Measurements from ENCODE around the gene SERPINA5. TPM values are rescaled to one million over a fixed set of nuclear protein-coding genes. Genes with fewer than 3 reads are reported as not detected.

SERPINA5 gene, protein sequence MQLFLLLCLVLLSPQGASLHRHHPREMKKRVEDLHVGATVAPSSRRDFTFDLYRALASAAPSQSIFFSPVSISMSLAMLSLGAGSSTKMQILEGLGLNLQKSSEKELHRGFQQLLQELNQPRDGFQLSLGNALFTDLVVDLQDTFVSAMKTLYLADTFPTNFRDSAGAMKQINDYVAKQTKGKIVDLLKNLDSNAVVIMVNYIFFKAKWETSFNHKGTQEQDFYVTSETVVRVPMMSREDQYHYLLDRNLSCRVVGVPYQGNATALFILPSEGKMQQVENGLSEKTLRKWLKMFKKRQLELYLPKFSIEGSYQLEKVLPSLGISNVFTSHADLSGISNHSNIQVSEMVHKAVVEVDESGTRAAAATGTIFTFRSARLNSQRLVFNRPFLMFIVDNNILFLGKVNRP
- polyA plus RNA-seq (2013, experiment 1 of 2), result not detected
- polyA plus RNA-seq (2013, experiment 2 of 2), result not detected

DNA sequence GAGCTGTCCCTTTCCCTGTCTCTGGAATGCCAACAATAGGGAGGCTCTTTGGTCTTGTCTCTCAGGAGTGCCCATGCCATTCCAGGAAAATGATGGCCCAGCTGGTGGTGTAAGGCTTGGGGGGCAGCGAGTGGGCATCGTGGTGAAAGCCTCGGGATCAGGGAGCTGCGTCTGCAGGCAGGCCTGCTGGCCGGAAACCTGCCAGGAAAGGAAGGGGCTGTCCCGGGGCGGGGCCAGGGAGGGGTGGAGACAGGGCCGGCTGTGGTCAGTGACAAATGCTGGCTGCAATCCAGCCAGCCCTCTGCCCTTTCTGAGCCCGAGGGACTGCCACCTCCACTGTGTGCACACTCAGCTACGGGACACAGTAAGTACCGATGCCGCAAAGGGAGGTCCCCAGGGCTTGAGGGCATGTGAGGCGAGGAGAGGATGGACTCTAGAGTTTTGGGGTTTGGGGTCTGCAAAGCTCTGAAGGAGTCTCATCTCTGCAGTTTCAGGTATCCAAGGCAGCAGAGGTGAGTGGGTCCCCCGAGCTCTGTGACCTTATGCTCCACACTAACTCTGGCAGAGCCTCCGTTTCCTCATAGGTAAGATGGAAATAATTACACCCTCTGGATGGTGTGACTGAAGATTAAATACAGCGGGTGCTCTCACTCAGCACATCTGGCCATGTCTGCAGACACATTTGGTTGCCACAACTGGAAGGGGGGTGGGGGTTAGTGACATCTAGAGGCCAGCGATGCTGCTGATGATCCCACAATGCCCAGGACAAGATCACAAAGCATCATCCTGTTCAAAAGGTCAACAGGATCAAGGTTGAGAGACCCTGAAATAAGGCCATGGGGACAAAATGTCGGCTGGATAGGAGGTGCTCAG is at the start of gene SERPINA5:
SERPINA5 (plus strand) TSS at position 300 of the 873 bp plus-strand sequence. CDS start 5,937 bp downstream, outside the sequence.
- peaks cover 4 to 42% of the 10 kb centered on the region in 2 experiments for H3K27me3 ChIP-seq (ENCODE audit: control insufficient read depth in 1 of 2, insufficient read depth in 1 of 2, low read length in 2 of 2)
- no peak within 1 kb of the TSS for H2BK5ac ChIP-seq (ENCODE audit: low read depth, low read length, poor library complexity, severe bottlenecking)
- H4K8ac ChIP-seq (ENCODE audit: low read length), result no peak within 1 kb of the TSS
- H3K9me3 ChIP-seq (ENCODE audit: control insufficient read depth, low read length), result no peaks in the 10 kb centered on the region
- no peak within 1 kb of the TSS for H3K4ac ChIP-seq (ENCODE audit: low read depth in 1 of 2, low read length in 2 of 2)
- H3K23ac ChIP-seq (ENCODE audit: low read length in 2 of 2), result no peak within 1 kb of the TSS
- H3K4me3 ChIP-seq (ENCODE audit: insufficient read depth in 1 of 2, low read depth in 1 of 2, low read length in 2 of 2), result no peak within 1 kb of the TSS
- no peak within 1 kb of the TSS for H3K4me2 ChIP-seq (ENCODE audit: low read length, poor library complexity, severe bottlenecking)
- H2BK120ac ChIP-seq (ENCODE audit: low read depth, low read length), result no peak within 1 kb of the TSS
- no peak within 1 kb of the TSS for H3K14ac ChIP-seq (ENCODE audit: low read length in 2 of 2)
- H4K91ac ChIP-seq (ENCODE audit: low read length), result no peak within 1 kb of the TSS
- no peak within 1 kb of the TSS for H3K9ac ChIP-seq (ENCODE audit: low read length)
- H3K79me1 ChIP-seq (replicated peaks; ENCODE audit: low read length, poor library complexity, severe bottlenecking), result no peaks in the 10 kb centered on the region
- H2BK12ac ChIP-seq (ENCODE audit: low read length in 2 of 2), result no peak within 1 kb of the TSS
- DNase-seq, result no peak
- no peak within 1 kb of the TSS for H3K18ac ChIP-seq (ENCODE audit: low read depth in 1 of 2, low read length in 2 of 2)
- no peaks in the 10 kb centered on the region for H3K4me1 ChIP-seq (ENCODE audit: control insufficient read depth, insufficient read depth, low read depth, low read length)
- H3K27ac ChIP-seq (ENCODE audit: low read length, poor library complexity, severe bottlenecking), result no peak within 1 kb of the TSS
- no peaks in the 10 kb centered on the region for H3K36me3 ChIP-seq (ENCODE audit: control insufficient read depth in 1 of 2, insufficient read depth in 2 of 2, low read depth in 1 of 2, low read length in 2 of 2)
- H2AFZ ChIP-seq (ENCODE audit: low read depth, low read length), result no peak within 1 kb of the TSS
- H2BK15ac ChIP-seq (ENCODE audit: low read depth, poor library complexity, severe bottlenecking), result no peak within 1 kb of the TSS
- WGBS, result 55% methylated on average over 17 of the region's 18 CpGs
- H2AK5ac ChIP-seq (ENCODE audit: low read length, severe bottlenecking), result no peak within 1 kb of the TSS

DNA sequence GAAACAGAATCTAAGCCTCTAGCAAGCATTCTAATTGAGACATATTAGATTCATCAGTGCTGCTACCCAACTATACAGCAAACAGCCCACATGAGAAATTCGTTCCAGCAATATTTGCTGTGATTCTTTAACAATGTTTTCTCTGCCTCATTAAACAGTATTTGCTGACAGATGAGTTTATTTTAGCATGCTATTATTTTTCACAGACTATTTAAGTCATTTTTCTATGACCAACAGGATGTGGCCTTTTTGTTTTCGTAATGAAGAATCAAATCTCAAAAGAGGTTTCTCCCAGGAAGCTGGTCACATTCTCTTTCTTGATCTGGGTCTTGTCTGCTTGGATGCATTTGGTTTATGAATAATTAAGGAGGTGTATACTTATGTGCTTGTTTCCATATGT is 48.8 kb upstream of the SERPINA5 start:
- Histone ChIP-seq H3K4ac (ENCODE audit: low read depth in 1 of 2, low read length in 2 of 2) (no peak overlapping the region), H3K23ac (ENCODE audit: low read length in 2 of 2) (no peak overlapping the region), H3K4me2 (ENCODE audit: low read length, poor library complexity, severe bottlenecking) (no peak overlapping the region), H3K27ac (ENCODE audit: low read length, poor library complexity, severe bottlenecking) (no peak overlapping the region), H3K4me1 (ENCODE audit: control insufficient read depth, insufficient read depth, low read depth, low read length) (no peaks in the 10 kb centered on the region), H2AK5ac (ENCODE audit: low read length, severe bottlenecking) (no peak overlapping the region), H2AFZ (ENCODE audit: low read depth, low read length) (no peak overlapping the region), H2BK12ac (ENCODE audit: low read length in 2 of 2) (no peak overlapping the region), H3K9me3 (ENCODE audit: control insufficient read depth, low read length) (no peaks in the 10 kb centered on the region), H3K79me1 (replicated peaks; ENCODE audit: low read length, poor library complexity, severe bottlenecking) (no peaks in the 10 kb centered on the region), H3K14ac (ENCODE audit: low read length in 2 of 2) (no peak overlapping the region), H3K36me3 (ENCODE audit: control insufficient read depth in 1 of 2, insufficient read depth in 2 of 2, low read depth in 1 of 2, low read length in 2 of 2) (no peaks in the 10 kb centered on the region), H4K91ac (ENCODE audit: low read length) (no peak overlapping the region), H3K27me3 (ENCODE audit: control insufficient read depth in 1 of 2, insufficient read depth in 1 of 2, low read length in 2 of 2) (peaks cover 3 to 38% of the 10 kb centered on the region in 2 experiments), H3K18ac (ENCODE audit: low read depth in 1 of 2, low read length in 2 of 2) (no peak overlapping the region), H3K4me3 (ENCODE audit: insufficient read depth in 1 of 2, low read depth in 1 of 2, low read length in 2 of 2) (no peak overlapping the region), H4K8ac (ENCODE audit: low read length) (no peak overlapping the region), H2BK15ac (ENCODE audit: low read depth, poor library complexity, severe bottlenecking) (no peak overlapping the region), H2BK5ac (ENCODE audit: low read depth, low read length, poor library complexity, severe bottlenecking) (no peak overlapping the region), H3K9ac (ENCODE audit: low read length) (no peak overlapping the region), H2BK120ac (ENCODE audit: low read depth, low read length) (no peak overlapping the region)
- WGBS, result 57% methylated on average over 1 of the region's 2 CpGs
- no peak for DNase-seq

DNA sequence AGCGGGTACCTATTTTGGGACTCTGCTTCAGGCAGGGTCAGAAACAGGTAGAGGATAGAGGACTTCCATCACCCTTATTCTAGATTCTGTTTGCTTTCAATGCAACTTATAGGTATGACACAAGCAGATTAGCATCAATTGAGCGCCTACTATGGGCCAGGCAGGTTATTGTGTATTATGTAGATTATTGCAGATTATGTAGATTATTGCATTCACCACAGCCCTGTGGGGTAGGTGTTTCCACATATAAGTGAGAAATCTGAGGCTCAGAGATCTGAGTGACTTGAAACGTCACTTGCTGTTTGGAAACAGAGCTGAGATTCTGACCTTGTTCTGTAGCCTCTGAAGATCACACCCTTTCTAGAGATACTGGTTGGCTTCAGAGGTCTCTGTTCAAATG is 45.7 kb upstream of the SERPINA5 start:
- Histone ChIP-seq H4K91ac (ENCODE audit: low read length) (no peak overlapping the region), H3K79me1 (replicated peaks; ENCODE audit: low read length, poor library complexity, severe bottlenecking) (no peaks in the 10 kb centered on the region), H2AFZ (ENCODE audit: low read depth, low read length) (no peak overlapping the region), H2BK12ac (ENCODE audit: low read length in 2 of 2) (no peak overlapping the region), H3K9ac (ENCODE audit: low read length) (no peak overlapping the region), H3K4ac (ENCODE audit: low read depth in 1 of 2, low read length in 2 of 2) (no peak overlapping the region), H3K27ac (ENCODE audit: low read length, poor library complexity, severe bottlenecking) (no peak overlapping the region), H3K9me3 (ENCODE audit: control insufficient read depth, low read length) (no peaks in the 10 kb centered on the region), H3K27me3 (ENCODE audit: control insufficient read depth in 1 of 2, insufficient read depth in 1 of 2, low read length in 2 of 2) (peaks cover 8 to 52% of the 10 kb centered on the region in 2 experiments), H3K23ac (ENCODE audit: low read length in 2 of 2) (no peak overlapping the region), H2BK15ac (ENCODE audit: low read depth, poor library complexity, severe bottlenecking) (no peak overlapping the region), H3K4me1 (ENCODE audit: control insufficient read depth, insufficient read depth, low read depth, low read length) (no peaks in the 10 kb centered on the region), H2BK5ac (ENCODE audit: low read depth, low read length, poor library complexity, severe bottlenecking) (no peak overlapping the region), H2BK120ac (ENCODE audit: low read depth, low read length) (no peak overlapping the region), H2AK5ac (ENCODE audit: low read length, severe bottlenecking) (no peak overlapping the region), H3K4me2 (ENCODE audit: low read length, poor library complexity, severe bottlenecking) (no peak overlapping the region), H3K18ac (ENCODE audit: low read depth in 1 of 2, low read length in 2 of 2) (no peak overlapping the region), H3K14ac (ENCODE audit: low read length in 2 of 2) (no peak overlapping the region), H3K4me3 (ENCODE audit: insufficient read depth in 1 of 2, low read depth in 1 of 2, low read length in 2 of 2) (no peak overlapping the region), H3K36me3 (ENCODE audit: control insufficient read depth in 1 of 2, insufficient read depth in 2 of 2, low read depth in 1 of 2, low read length in 2 of 2) (no peaks in the 10 kb centered on the region), H4K8ac (ENCODE audit: low read length) (no peak overlapping the region)
- DNase-seq, result no peak
- 56% methylated on average over 3 of the region's 3 CpGs for WGBS

DNA sequence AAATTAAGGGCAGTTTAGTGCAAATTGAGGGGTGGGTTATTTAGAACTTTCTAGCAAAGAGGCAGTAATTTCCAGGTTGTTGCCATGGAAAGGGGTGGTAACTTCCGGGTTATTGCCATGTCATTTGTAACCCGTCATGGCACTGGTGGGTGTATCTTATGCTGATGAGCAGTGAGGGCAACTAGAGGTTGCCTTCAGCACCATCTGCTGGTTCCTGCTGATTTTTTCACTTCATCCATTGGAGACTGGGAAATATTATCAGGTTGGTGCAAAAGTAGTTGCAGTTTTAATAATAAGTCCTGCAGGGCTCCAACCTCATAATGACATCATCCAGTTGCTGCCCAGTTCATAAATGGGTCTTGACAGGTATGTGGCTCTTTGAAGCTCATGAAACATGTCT is 44.4 kb upstream of the SERPINA5 start:
- Histone ChIP-seq H4K91ac (ENCODE audit: low read length) (no peak overlapping the region), H3K27ac (ENCODE audit: low read length, poor library complexity, severe bottlenecking) (no peak overlapping the region), H2BK5ac (ENCODE audit: low read depth, low read length, poor library complexity, severe bottlenecking) (no peak overlapping the region), H3K23ac (ENCODE audit: low read length in 2 of 2) (no peak overlapping the region), H3K9ac (ENCODE audit: low read length) (no peak overlapping the region), H2AK5ac (ENCODE audit: low read length, severe bottlenecking) (no peak overlapping the region), H2BK120ac (ENCODE audit: low read depth, low read length) (no peak overlapping the region), H3K18ac (ENCODE audit: low read depth in 1 of 2, low read length in 2 of 2) (no peak overlapping the region), H2AFZ (ENCODE audit: low read depth, low read length) (no peak overlapping the region), H3K4me1 (ENCODE audit: control insufficient read depth, insufficient read depth, low read depth, low read length) (no peaks in the 10 kb centered on the region), H2BK12ac (ENCODE audit: low read length in 2 of 2) (no peak overlapping the region), H4K8ac (ENCODE audit: low read length) (no peak overlapping the region), H3K4me3 (ENCODE audit: insufficient read depth in 1 of 2, low read depth in 1 of 2, low read length in 2 of 2) (no peak overlapping the region), H3K4ac (ENCODE audit: low read depth in 1 of 2, low read length in 2 of 2) (no peak overlapping the region), H3K4me2 (ENCODE audit: low read length, poor library complexity, severe bottlenecking) (no peak overlapping the region), H2BK15ac (ENCODE audit: low read depth, poor library complexity, severe bottlenecking) (no peak overlapping the region), H3K27me3 (ENCODE audit: control insufficient read depth in 1 of 2, insufficient read depth in 1 of 2, low read length in 2 of 2) (peaks cover 8 to 47% of the 10 kb centered on the region in 2 experiments), H3K14ac (ENCODE audit: low read length in 2 of 2) (no peak overlapping the region), H3K9me3 (ENCODE audit: control insufficient read depth, low read length) (no peaks in the 10 kb centered on the region), H3K36me3 (ENCODE audit: control insufficient read depth in 1 of 2, insufficient read depth in 2 of 2, low read depth in 1 of 2, low read length in 2 of 2) (no peaks in the 10 kb centered on the region), H3K79me1 (replicated peaks; ENCODE audit: low read length, poor library complexity, severe bottlenecking) (no peaks in the 10 kb centered on the region)
- DNase-seq, result no peak
- 52% methylated on average over 2 of the region's 2 CpGs for WGBS
